Fibroblast of villous mesenchyme (primary cell): ENCODE measurements around the gene INSYN2A. TPM values are rescaled to one million over a fixed set of nuclear protein-coding genes. Genes with fewer than 3 reads are reported as not detected.

ENCODE experiments used
- DNase-seq: peaks from one replicate; pipeline ENCODE4 v3.0.0-alpha.2; 2010; ENCODE audit warnings: low read depth
- H3K4me3 ChIP-seq: 2 replicates; pipeline ENCODE4 v1.5.1; 2011; ENCODE audit warnings: low read depth, mild to moderate bottlenecking, low read length
- CTCF ChIP-seq: IDR thresholded peaks from 2 replicates; pipeline ENCODE4 v1.5.1; 2012; ENCODE audit warnings: low read depth, mild to moderate bottlenecking, low read length; ENCODE audit not compliant: insufficient read depth
- total RNA-seq: library from RNA; depleted of rRNA; stranded (reverse); fragments of >200 nt; gene quantifications from 2 replicates; pipeline ENCODE4 v1.2.3, GENCODE V29; 2012

Gene INSYN2A
- total RNA-seq, 1 donor, result under 0.01 TPM

- H3K4me3 ChIP-seq, result no peak overlapping the region
- DNase-seq, result peak; percentile 40
- no peak for TF ChIP-seq CTCF
Measured at GRCh38 chr10:127228195-127228787, 31.9 kb upstream of the INSYN2A start.

GRCh38 chr10:127227663-127228062 is 31.3 kb upstream of the INSYN2A start:
- no peak for DNase-seq
- no peak for TF ChIP-seq CTCF
- H3K4me3 ChIP-seq, result no peak overlapping the region

- H3K4me3 ChIP-seq, result no peak overlapping the region
- no peak for DNase-seq
- TF ChIP-seq CTCF, result no peak
Measured at GRCh38 chr10:127227027-127227426, 30.6 kb upstream of the INSYN2A start.

GRCh38 chr10:127221281-127221680 is 24.9 kb upstream of the INSYN2A start:
- DNase-seq, result no peak
- no peak for TF ChIP-seq CTCF
- no peak overlapping the region for H3K4me3 ChIP-seq

GRCh38 chr10:127218658-127219057 is 22.3 kb upstream of the INSYN2A start:
- TF ChIP-seq CTCF, result no peak
- DNase-seq, result no peak
- no peak overlapping the region for H3K4me3 ChIP-seq

- no peak for DNase-seq
Measured at GRCh38 chr10:127216786-127217185, 20.4 kb upstream of the INSYN2A start.

More at GRCh38 chr10:127216786-127217185, 20.4 kb upstream of the INSYN2A start:
- no peak overlapping the region for H3K4me3 ChIP-seq
- TF ChIP-seq CTCF, result no peak
